Panc1 (cell line): ENCODE measurements around the gene PTPRF. TPM values are rescaled to one million over a fixed set of nuclear protein-coding genes. Genes with fewer than 3 reads are reported as not detected.

Experiments
- ATAC-seq: fragments of 200-7000 bp; cut with Tn5 transposase; 2 replicates; pipeline ENCODE4 v1.9.1; 2020; ENCODE audit warnings: mild to moderate bottlenecking, moderate library complexity
- BruUV-seq: library from RNA; stranded (reverse); fragments of 400-500 nt; replicated peaks from 2 replicates; lab custom pipeline; 2021; lab: Mats Ljungman, UMichigan
- CTCF ChIA-PET: fragments of 300-600 bp; sonication (Branson Sonifier 250); formaldehyde crosslinking; loops from one replicate; lab custom pipeline; 2022; ENCODE audit warnings: antibody characterized with exemption; lab: Charles Lee
- POLR2A ChIA-PET: fragments of 300-600 bp; sonication (Branson Sonifier 250); formaldehyde crosslinking; loops from one replicate; lab custom pipeline; 2022; ENCODE audit warnings: antibody characterized with exemption; lab: Charles Lee
- DNase-seq: peaks from one replicate; pipeline ENCODE4 v3.0.0-alpha.2; 2010; ENCODE audit warnings: low read depth, low spot score
- H3K27ac ChIP-seq: 2 replicates; pipeline ENCODE4 v1.5.1; 2011; ENCODE audit warnings: mild to moderate bottlenecking, low read length, inconsistent platforms
- H3K27me3 ChIP-seq: fragments of 200-500 bp; sonication (Bioruptor generic); 2 replicates; pipeline ENCODE4 v1.6.0; 2014; ENCODE audit warnings: low read length, inconsistent platforms; ENCODE audit not compliant: control insufficient read depth, insufficient read depth
- H3K36me3 ChIP-seq: fragments of 200-500 bp; sonication (Bioruptor generic); 2 replicates; pipeline ENCODE4 v1.5.1; 2014; ENCODE audit warnings: inconsistent platforms, mild to moderate bottlenecking, low read length, moderate library complexity; ENCODE audit not compliant: control insufficient read depth, insufficient read depth
- H3K4me1 ChIP-seq: 2 replicates; pipeline ENCODE4 v1.5.1; 2011; ENCODE audit warnings: inconsistent platforms, mild to moderate bottlenecking, low read length, moderate library complexity; ENCODE audit not compliant: control insufficient read depth, insufficient read depth
- H3K4me3 ChIP-seq, 2 experiments: 2 replicates each; pipeline ENCODE4 v1.5.1; 2011 to 2012; ENCODE audit warnings: low read depth in 2 of 2, low read length in 2 of 2, mild to moderate bottlenecking in 2 of 2, inconsistent platforms in 1 of 2, moderate library complexity in 1 of 2
- H3K9me3 ChIP-seq: fragments of 200-500 bp; sonication (Bioruptor generic); 2 replicates; pipeline ENCODE4 v1.5.1; 2014; ENCODE audit warnings: low read depth, mild to moderate bottlenecking, inconsistent platforms, low read length, moderate library complexity; ENCODE audit not compliant: control insufficient read depth, insufficient read depth
- CTCF ChIP-seq: fragments of 450-650 bp; IDR thresholded peaks from 2 replicates; pipeline ENCODE4 v1.5.1; 2017; ENCODE audit warnings: mild to moderate bottlenecking
- POLR2AphosphoS5 ChIP-seq: IDR thresholded peaks from 2 replicates; pipeline ENCODE4 v1.6.1; 2012; ENCODE audit warnings: mild to moderate bottlenecking, low read depth, low read length, moderate library complexity
- REST ChIP-seq, 2 experiments: IDR thresholded peaks; 2 replicates each; pipeline ENCODE4 v1.6.1; 2011 to 2012; ENCODE audit warnings: low read depth in 2 of 2, control low read depth in 1 of 2, low read length in 1 of 2, mild to moderate bottlenecking in 1 of 2, moderate library complexity in 1 of 2; ENCODE audit not compliant: insufficient read depth in 1 of 2
- SIN3A ChIP-seq: IDR thresholded peaks from 2 replicates; pipeline ENCODE4 v1.6.1; 2012; ENCODE audit warnings: low read depth, mild to moderate bottlenecking, low read length, moderate library complexity, borderline replicate concordance; ENCODE audit not compliant: insufficient read depth
- TCF7L2 ChIP-seq: IDR thresholded peaks from 2 replicates; pipeline ENCODE4 v1.6.1; 2011; ENCODE audit warnings: mild to moderate bottlenecking, low read depth, low read length, inconsistent platforms
- in situ Hi-C: cut with HindIII; loops from 2 replicates; pipeline ENCODE4 v1.10.0; 2016; ENCODE audit warnings: low sequenced_read_pairs, low pct_unique_long_range_greater_than_20kb
- intact Hi-C: fragments of 100-400 bp; cut with micrococcal nuclease; formaldehyde crosslinking; loops from one replicate; pipeline ENCODE4 v1.10.0; 2022; ENCODE audit not compliant: unreplicated experiment
- total RNA-seq: library from RNA; stranded (reverse); gene quantifications from one replicate; pipeline ENCODE4 v1.2.1, GENCODE V29; 2021; ENCODE audit not compliant: unreplicated experiment

The PTPRF gene
- total RNA-seq, 1 experiment from 2014 or later: 77.5 TPM

GRCh38 chr1:43503534-43503933, 27.1 kb upstream of the PTPRF start:
- no peak overlapping the region for H3K4me3 ChIP-seq

DNA sequence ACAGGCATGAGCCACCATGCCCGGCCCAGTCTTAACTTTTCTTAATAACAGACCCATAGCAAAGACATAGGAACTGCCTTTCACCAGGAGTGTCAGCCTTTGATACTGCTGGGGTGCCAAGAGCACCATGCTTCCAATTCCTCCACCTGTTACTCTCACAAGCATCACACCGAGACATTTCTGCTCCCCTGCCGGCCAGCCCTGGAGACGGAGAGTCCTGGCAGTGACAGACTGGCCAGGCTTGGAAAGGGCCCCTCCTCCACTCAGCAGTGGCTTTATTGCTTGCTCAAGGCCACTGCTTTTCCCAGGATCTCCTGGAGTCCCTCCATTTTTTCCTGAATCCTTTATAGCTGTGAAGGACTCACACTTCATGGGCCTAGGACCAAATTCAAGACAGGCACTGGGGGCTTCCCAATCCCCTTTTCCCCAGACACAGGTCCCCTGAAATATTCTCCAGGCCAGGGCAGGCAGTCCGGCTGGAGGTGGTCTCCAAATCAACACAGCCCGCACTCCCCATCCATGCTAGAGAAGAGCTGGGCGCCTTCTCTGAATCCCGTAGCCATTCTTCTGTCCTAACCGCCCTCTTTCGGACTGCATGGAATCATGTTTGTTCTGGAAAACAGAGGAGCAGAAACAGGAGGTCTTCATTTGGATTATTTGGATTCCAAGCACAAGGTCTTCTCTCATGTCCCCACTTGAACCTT, 25.5 kb upstream of the PTPRF start:
- H3K36me3 ChIP-seq: no peaks in the 10 kb centered on the region
- ChIA-PET CTCF (no interaction called here), POLR2A (no interaction called here)
- H3K27ac ChIP-seq: no peak overlapping the region
- no TSS peak for BruUV-seq
- H3K9me3 ChIP-seq: no peaks in the 10 kb centered on the region
- intact Hi-C loops: no loop called here
- TF ChIP-seq SIN3A (no peak), CTCF (no peak), REST (IDR thresholded peaks at IDR 0.05; ENCODE audit: insufficient read depth in 1 of 2, low read depth in 2 of 2, low read length in 1 of 2) (no peak), POLR2AphosphoS5 (no peak), TCF7L2 (no peak)
- H3K27me3 ChIP-seq: no peaks in the 10 kb centered on the region
- ATAC-seq: no peak
- in situ Hi-C loops: no loop called here
- H3K4me3 ChIP-seq: no peak overlapping the region
- H3K4me1 ChIP-seq: no peaks in the 10 kb centered on the region
- DNase-seq: no peak

More at GRCh38 chr1:43503534-43503933, 27.1 kb upstream of the PTPRF start:
- TF ChIP-seq CTCF (no peak), POLR2AphosphoS5 (no peak), REST (IDR thresholded peaks at IDR 0.05; ENCODE audit: insufficient read depth in 1 of 2, low read depth in 2 of 2, low read length in 1 of 2) (no peak), TCF7L2 (no peak), SIN3A (no peak)
- H3K36me3 ChIP-seq: no peaks in the 10 kb centered on the region
- H3K9me3 ChIP-seq: no peaks in the 10 kb centered on the region
- no TSS peak for BruUV-seq
- H3K4me1 ChIP-seq: no peaks in the 10 kb centered on the region
- in situ Hi-C loops: no loop called here
- intact Hi-C loops: no loop called here
- no peak for ATAC-seq
- POLR2A ChIA-PET: no interaction called here
- no peaks in the 10 kb centered on the region for H3K27me3 ChIP-seq
- no peak for DNase-seq
- H3K27ac ChIP-seq: no peak overlapping the region
- CTCF ChIA-PET: no interaction called here
